Stimulated activated CD4-positive, alpha-beta T cell treated with anti-CD3 and anti-CD28 coated beads, TNF-alpha, amount 100 ng/mL, for 48 hours (primary cell): Measurements from ENCODE around the gene GON7.
"Not testable (repeated sequence)": the region's sequence is repeated elsewhere in the genome, so short reads cannot be mapped to it uniquely, and the experiment has no call there.

Experiments used
- DNase-seq, 3 donors: peaks; one replicate each; pipeline ENCODE4 v3.0.0-alpha.2; 2020; ENCODE audit warnings: low read depth in 3 of 3

The GON7 gene

GRCh38 chr14:93159625-93160352 is 47.1 kb downstream of the GON7 start:
- not testable (repeated sequence) for DNase-seq

- DNase-seq: not testable (repeated sequence)
Measured at GRCh38 chr14:93158349-93158748, 48.5 kb downstream of the GON7 start.

- DNase-seq: no peak
Measured at GRCh38 chr14:93156693-93157369, 50.0 kb downstream of the GON7 start.

- no peak for DNase-seq
Measured at GRCh38 chr14:93155667-93156066, 51.2 kb downstream of the GON7 start.

DNA sequence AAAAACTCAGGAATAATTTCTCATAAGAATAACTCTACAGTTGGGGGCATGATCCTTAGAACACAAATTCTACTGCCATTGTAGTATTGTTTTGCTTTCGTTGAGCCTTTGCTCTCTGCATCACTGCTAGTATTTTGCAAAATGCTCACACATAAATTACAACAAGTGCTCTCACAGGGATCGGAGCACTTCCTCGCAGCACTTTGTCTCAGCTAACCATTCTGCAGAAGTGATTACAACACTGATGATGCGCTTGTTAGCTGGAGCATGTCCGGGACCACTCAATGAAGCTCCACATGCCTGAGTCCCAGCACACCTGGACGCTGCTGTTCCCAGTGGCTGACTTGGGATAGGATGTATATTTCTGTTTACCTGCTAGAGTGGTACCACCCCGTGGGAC is 53.7 kb downstream of the GON7 start:
- no peak for DNase-seq
